WTC11 (cell line): Measurements from ENCODE around the gene MEX3D. TPM values are rescaled to one million over a fixed set of nuclear protein-coding genes. Genes with fewer than 3 reads are reported as not detected.

Experiments
- ATAC-seq: fragments of 200-7000 bp; cut with Tn5 transposase; 2 replicates; pipeline ENCODE4 v1.10.0; 2021; ENCODE audit warnings: mild to moderate bottlenecking, moderate library complexity
- CTCF ChIA-PET: fragments of 300-600 bp; sonication (Branson Sonifier 250); formaldehyde crosslinking; loops from one replicate; lab custom pipeline; 2021; ENCODE audit warnings: antibody characterized with exemption; lab: Charles Lee
- POLR2A ChIA-PET: fragments of 350-600 bp; sonication (Branson Sonifier 250); formaldehyde crosslinking; loops from one replicate; lab custom pipeline; 2021; ENCODE audit warnings: antibody characterized with exemption; lab: Charles Lee
- DNase-seq: peaks from one replicate; pipeline ENCODE4 v3.0.0; 2021; ENCODE audit warnings: low spot score
- H3K27ac Mint-ChIP-seq: 2 replicates; pipeline ENCODE4 v1.8.0; 2021; ENCODE audit warnings: mixed read lengths
- H3K27me3 Mint-ChIP-seq: 2 replicates; pipeline ENCODE4 v1.8.0; 2021; ENCODE audit warnings: low read depth, mild to moderate bottlenecking, moderate library complexity, mixed read lengths
- H3K36me3 Mint-ChIP-seq: 2 replicates; pipeline ENCODE4 v1.8.0; 2021; ENCODE audit warnings: mixed read lengths
- H3K4me1 Mint-ChIP-seq: 2 replicates; pipeline ENCODE4 v1.8.0; 2022; ENCODE audit warnings: mixed read lengths
- H3K4me3 Mint-ChIP-seq: 2 replicates; pipeline ENCODE4 v1.8.0; 2021; ENCODE audit warnings: mild to moderate bottlenecking, moderate library complexity, mixed read lengths
- H3K9me3 Mint-ChIP-seq: 2 replicates; pipeline ENCODE4 v1.8.0; 2021; ENCODE audit warnings: mixed read lengths
- CREB1 ChIP-seq: sonication (generic); formaldehyde crosslinking; IDR thresholded peaks from 2 replicates; pipeline ENCODE4 v1.8.0; 2023; ENCODE audit warnings: mild to moderate bottlenecking, missing genetic modification reagents
- E2F1 ChIP-seq: sonication (generic); formaldehyde crosslinking; IDR thresholded peaks from 2 replicates; pipeline ENCODE4 v1.8.0; 2022; ENCODE audit warnings: mild to moderate bottlenecking, missing genetic modification reagents
- FOXP4 ChIP-seq: sonication (generic); formaldehyde crosslinking; IDR thresholded peaks from 2 replicates; pipeline ENCODE4 v1.8.0; 2022; ENCODE audit warnings: mild to moderate bottlenecking, missing genetic modification reagents
- HMGXB4 ChIP-seq: sonication (generic); formaldehyde crosslinking; IDR thresholded peaks from 2 replicates; pipeline ENCODE4 v1.8.1; 2023; ENCODE audit warnings: mild to moderate bottlenecking, moderate library complexity, missing genetic modification reagents
- IRF1 ChIP-seq: sonication (generic); formaldehyde crosslinking; IDR thresholded peaks from 2 replicates; pipeline ENCODE4 v1.8.0; 2023; ENCODE audit warnings: missing genetic modification reagents
- IRF2 ChIP-seq: sonication (generic); formaldehyde crosslinking; IDR thresholded peaks from 2 replicates; pipeline ENCODE4 v1.8.0; 2022; ENCODE audit warnings: low read depth, missing genetic modification reagents, borderline replicate concordance
- PREB ChIP-seq: sonication (generic); formaldehyde crosslinking; IDR thresholded peaks from 2 replicates; pipeline ENCODE4 v1.8.1; 2022; ENCODE audit warnings: mild to moderate bottlenecking, missing genetic modification reagents, moderate library complexity, borderline replicate concordance
- SMAD4 ChIP-seq: sonication (generic); formaldehyde crosslinking; IDR thresholded peaks from 2 replicates; pipeline ENCODE4 v1.8.0; 2022; ENCODE audit warnings: mild to moderate bottlenecking, missing genetic modification reagents
- TEAD4 ChIP-seq: sonication (generic); formaldehyde crosslinking; IDR thresholded peaks from 2 replicates; pipeline ENCODE4 v1.8.0; 2022; ENCODE audit warnings: mild to moderate bottlenecking, missing genetic modification reagents
- USF1 ChIP-seq: sonication (generic); formaldehyde crosslinking; IDR thresholded peaks from 2 replicates; pipeline ENCODE4 v1.8.0; 2022; ENCODE audit warnings: mild to moderate bottlenecking, missing genetic modification reagents
- USF2 ChIP-seq: sonication (generic); formaldehyde crosslinking; IDR thresholded peaks from 2 replicates; pipeline ENCODE4 v1.8.1; 2023; ENCODE audit warnings: mild to moderate bottlenecking, missing genetic modification reagents, moderate library complexity
- ZMAT4 ChIP-seq: fragments of 250-450 bp; sonication (Bioruptor Pico); IDR thresholded peaks from 2 replicates; pipeline ENCODE4 v1.9.0; 2021; ENCODE audit warnings: mild to moderate bottlenecking
- ZNF396 ChIP-seq: fragments of 250-450 bp; sonication (Bioruptor Pico); IDR thresholded peaks from 2 replicates; pipeline ENCODE4 v1.8.0; 2021; ENCODE audit warnings: mild to moderate bottlenecking, moderate library complexity, borderline replicate concordance
- ZNF425 ChIP-seq: fragments of 250-450 bp; sonication (Bioruptor Pico); conservative IDR thresholded peaks from 2 replicates; pipeline ENCODE4 v1.9.0; 2021; ENCODE audit warnings: mild to moderate bottlenecking
- ZNF512 ChIP-seq: sonication (generic); formaldehyde crosslinking; IDR thresholded peaks from 2 replicates; pipeline ENCODE4 v1.8.1; 2022; ENCODE audit warnings: missing genetic modification reagents, borderline replicate concordance
- ZNF532 ChIP-seq: fragments of 250-450 bp; sonication (Bioruptor Pico); IDR thresholded peaks from 2 replicates; pipeline ENCODE4 v1.9.0; 2021; ENCODE audit warnings: mild to moderate bottlenecking, borderline replicate concordance
- total RNA-seq: library from RNA; stranded (reverse); gene quantifications from 3 replicates; pipeline ENCODE4 v1.2.3, GENCODE V29; 2021

MEX3D gene
- total RNA-seq, 1 experiment from 2014 or later = 69.5 TPM

GRCh38 chr19:1522061-1522460 lies 46.1 kb downstream of the MEX3D start:
- no peak for DNase-seq
- ChIA-PET CTCF (interaction anchor here (0.6 to 1.4 kb wide), 5 partner anchors 24 to 376 kb away, joined by 3 to 5 read pairs (median 4); no protein-coding TSS in a partner anchor), POLR2A (interaction anchor here (0.5 kb wide), 1 partner anchor 31 kb away, joined by 3 read pairs; the partner anchor contains the start of gene REEP6)
- Mint-ChIP-seq H3K27ac (no peak overlapping the region), H3K36me3 (no peaks in the 10 kb centered on the region), H3K4me3 (no peak overlapping the region), H3K4me1 (peaks cover 5% of the 10 kb centered on the region), H3K9me3 (peaks cover 5% of the 10 kb centered on the region; the same call in 1 of the 2 replicates), H3K27me3 (peaks cover 53% of the 10 kb centered on the region)
- no peak for ATAC-seq
- TF ChIP-seq ZNF425 (CRISPR knock-in tag) = no peak
- TF ChIP-seq IRF1 = no peak
- TF ChIP-seq HMGXB4 (CRISPR knock-in tag) = no peak
- no peak for TF ChIP-seq ZNF512 (CRISPR knock-in tag)
- no peak for TF ChIP-seq USF1 (CRISPR knock-in tag)
- TF ChIP-seq IRF2 (CRISPR knock-in tag) = no peak
- TF ChIP-seq CREB1 (CRISPR knock-in tag) = no peak
- TF ChIP-seq PREB = no peak

- Mint-ChIP-seq H3K4me3 (no peak overlapping the region), H3K9me3 (peaks cover 10% of the 10 kb centered on the region), H3K4me1 (peaks cover 5% of the 10 kb centered on the region), H3K36me3 (no peaks in the 10 kb centered on the region), H3K27me3 (peaks cover 53% of the 10 kb centered on the region), H3K27ac (no peak overlapping the region)
- ATAC-seq = no peak
- ChIA-PET CTCF (interaction anchor here (0.6 to 1.4 kb wide), 3 partner anchors 25 to 50 kb away, joined by 3 to 5 read pairs (median 3); no protein-coding TSS in a partner anchor), POLR2A (no interaction called here)
- DNase-seq = no peak
- TF ChIP-seq TEAD4 (CRISPR knock-in tag) = no peak
- TF ChIP-seq E2F1 (CRISPR knock-in tag) = no peak
- TF ChIP-seq USF2 (CRISPR knock-in tag) = no peak
- TF ChIP-seq ZMAT4 (CRISPR knock-in tag) = no peak
- TF ChIP-seq SMAD4 (CRISPR knock-in tag) = no peak
- no peak for TF ChIP-seq FOXP4 (CRISPR knock-in tag)
- TF ChIP-seq ZNF396 (CRISPR knock-in tag) = no peak
- no peak for TF ChIP-seq ZNF532 (CRISPR knock-in tag)
Observed at GRCh38 chr19:1521636-1522035, 46.5 kb downstream of the MEX3D start.
